GM18505 (cell line): Measurements from ENCODE around the gene RIPOR3.
"Not testable (repeated sequence)": the region's sequence is repeated elsewhere in the genome, so short reads cannot be mapped to it uniquely, and the experiment has no call there.

Experiments used
- ATAC-seq: cut with Tn5 transposase; IDR thresholded peaks from one replicate; pipeline ENCODE4 v1.9.1; 2021; ENCODE audit not compliant: unreplicated experiment
- POLR2A ChIP-seq: IDR thresholded peaks from 4 replicates; pipeline ENCODE4 v1.6.1; 2011; ENCODE audit warnings: borderline replicate concordance; ENCODE audit not compliant: insufficient read depth, insufficient read length; ENCODE audit errors: extremely low read depth

The RIPOR3 gene

GRCh38 chr20:50720026-50720425 is 28.7 kb upstream of the RIPOR3 start:
- no peak for ATAC-seq
- no peak for TF ChIP-seq POLR2A

GRCh38 chr20:50719328-50719727 is 28.0 kb upstream of the RIPOR3 start:
- ATAC-seq = no peak
- no peak for TF ChIP-seq POLR2A

- no peak for TF ChIP-seq POLR2A
- ATAC-seq = no peak
Observed at GRCh38 chr20:50717974-50718761, 26.8 kb upstream of the RIPOR3 start.

- ATAC-seq = no peak
- no peak for TF ChIP-seq POLR2A
Observed at GRCh38 chr20:50717312-50717711, 26.0 kb upstream of the RIPOR3 start.

GRCh38 chr20:50716518-50716917 is 25.2 kb upstream of the RIPOR3 start:
- no peak for ATAC-seq

GRCh38 chr20:50715694-50716093 is 24.4 kb upstream of the RIPOR3 start:
- no peak for TF ChIP-seq POLR2A

More at GRCh38 chr20:50716518-50716917, 25.2 kb upstream of the RIPOR3 start:
- TF ChIP-seq POLR2A = no peak

GRCh38 chr20:50714426-50714825 is 23.1 kb upstream of the RIPOR3 start:
- not testable (repeated sequence) for ATAC-seq

More at GRCh38 chr20:50715694-50716093, 24.4 kb upstream of the RIPOR3 start:
- ATAC-seq = no peak

- no peak for TF ChIP-seq POLR2A
- no peak for ATAC-seq
Observed at GRCh38 chr20:50713657-50714101, 22.3 kb upstream of the RIPOR3 start.

- TF ChIP-seq POLR2A = no peak
- no peak for ATAC-seq
Observed at GRCh38 chr20:50712771-50713656, 21.7 kb upstream of the RIPOR3 start.

GRCh38 chr20:50711113-50711825 is 19.9 kb upstream of the RIPOR3 start:
- TF ChIP-seq POLR2A = no peak
- no peak for ATAC-seq

- TF ChIP-seq POLR2A = no peak
- no peak for ATAC-seq
Observed at GRCh38 chr20:50710492-50711063, 19.2 kb upstream of the RIPOR3 start.

GRCh38 chr20:50709636-50709973 is 18.3 kb upstream of the RIPOR3 start:
- no peak for ATAC-seq
- no peak for TF ChIP-seq POLR2A
